WI38 (cell line): ENCODE results near the gene FFAR3.

Experiments
- H3K4me3 ChIP-seq: 2 replicates; pipeline ENCODE4 v1.5.1; 2011; ENCODE audit warnings: low read depth, mild to moderate bottlenecking, control low read depth, low read length
- CTCF ChIP-seq: IDR thresholded peaks from 2 replicates; pipeline ENCODE4 v1.5.1; 2012; ENCODE audit warnings: low read depth, mild to moderate bottlenecking, control low read depth, low read length

The FFAR3 gene

DNA sequence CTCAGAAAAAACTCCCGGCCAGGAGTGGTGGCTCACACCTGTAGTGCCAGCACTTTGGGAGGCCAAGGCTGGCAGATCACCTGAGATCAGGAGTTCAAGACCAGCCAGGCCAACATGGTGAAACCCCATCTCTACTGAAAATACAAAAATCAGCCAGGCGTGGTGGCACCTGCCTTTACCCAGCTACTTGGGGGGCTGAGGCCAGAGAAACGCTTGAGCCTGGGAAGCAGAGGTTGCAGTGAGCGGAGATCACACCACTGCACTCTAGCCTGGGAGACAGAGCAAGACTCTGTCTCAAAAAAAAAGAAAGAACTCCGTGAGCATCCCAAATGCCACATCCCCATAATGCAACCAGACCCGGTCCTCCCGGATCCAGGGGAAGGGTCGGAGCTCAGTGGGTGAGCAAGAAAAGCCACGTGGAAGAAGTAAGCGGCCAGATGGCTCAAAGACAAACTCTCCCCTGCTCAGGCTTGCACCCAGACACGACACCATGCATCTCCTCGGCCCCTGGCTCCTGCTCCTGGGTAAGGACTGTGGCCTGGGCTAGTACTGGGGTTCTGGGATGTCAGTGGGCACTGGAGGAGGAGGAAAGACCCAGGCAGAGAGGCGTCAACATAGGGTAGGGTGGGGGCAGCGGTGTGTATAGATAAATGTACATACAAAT, 26.6 kb upstream of the FFAR3 start:
- TF ChIP-seq CTCF = no peak
- H3K4me3 ChIP-seq = no peak overlapping the region

GRCh38 chr19:35332817-35333216, 25.4 kb upstream of the FFAR3 start:
- H3K4me3 ChIP-seq = no peak overlapping the region
- no peak for TF ChIP-seq CTCF

DNA sequence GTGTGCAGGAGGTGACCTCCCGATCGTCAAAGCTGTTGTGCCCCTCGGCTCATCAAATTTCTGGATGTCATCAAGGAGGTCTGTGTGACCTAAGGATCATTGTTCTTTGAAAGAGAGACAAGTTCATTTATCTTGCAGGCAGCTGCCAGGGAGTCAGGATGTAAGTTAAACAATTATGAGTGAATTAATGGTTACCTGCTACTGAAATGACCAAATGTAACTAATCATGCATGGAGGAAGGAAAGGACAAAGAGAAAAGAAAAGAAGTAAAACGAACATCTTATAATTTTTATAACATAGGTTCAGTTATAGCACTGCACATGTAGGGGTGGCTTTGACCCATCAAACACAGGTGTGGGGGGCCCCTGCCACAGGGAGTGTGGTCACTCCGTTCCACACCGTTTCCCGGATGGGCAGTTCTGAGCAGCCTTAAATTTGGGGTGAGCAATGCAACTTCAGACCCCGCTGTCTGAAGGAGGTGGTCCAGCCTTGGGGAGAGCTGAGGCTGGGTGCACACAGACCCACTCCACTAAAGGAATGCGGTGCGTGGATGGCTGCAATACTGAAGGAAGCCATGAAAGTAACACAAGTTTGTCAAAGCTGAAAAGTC, 24.0 kb upstream of the FFAR3 start:
- no peak overlapping the region for H3K4me3 ChIP-seq
- no peak for TF ChIP-seq CTCF

DNA sequence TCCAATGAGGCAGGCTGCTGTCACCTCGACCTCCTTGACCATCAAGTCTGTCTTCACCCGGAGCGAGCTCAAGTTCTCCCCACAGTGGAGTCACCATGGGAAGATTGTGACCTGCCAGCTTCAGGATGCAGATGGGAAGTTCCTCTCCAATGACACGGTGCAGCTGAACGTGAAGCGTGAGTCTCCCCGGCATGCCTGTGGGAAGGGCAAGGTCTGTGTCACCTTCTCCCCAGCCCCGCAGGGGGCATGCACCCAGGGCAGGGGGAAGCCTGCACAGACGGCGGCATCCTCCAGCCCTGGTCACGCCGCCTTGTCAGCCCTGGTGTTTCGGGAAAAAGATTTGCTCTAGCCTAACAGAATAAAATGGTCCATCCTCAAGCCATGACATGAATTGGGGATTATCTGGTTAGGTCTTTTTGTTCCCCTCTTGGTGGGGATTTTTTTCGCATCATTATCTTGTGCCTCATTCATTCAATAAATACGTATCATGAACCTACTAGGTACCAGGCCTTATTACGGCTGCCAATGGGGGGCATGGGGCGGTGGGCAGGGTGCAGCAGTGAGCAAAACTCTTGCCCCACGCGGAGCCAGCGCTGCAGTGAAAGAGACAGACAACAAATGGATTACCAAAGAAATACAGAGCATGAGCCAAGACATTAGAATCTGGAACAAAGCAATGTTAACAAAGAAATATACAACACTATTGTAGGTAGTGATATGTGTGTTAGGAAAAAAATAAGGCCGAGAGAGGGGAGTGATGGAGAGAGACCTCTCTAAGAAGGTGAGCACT, 21.9 kb upstream of the FFAR3 start:
- TF ChIP-seq CTCF = no peak

DNA sequence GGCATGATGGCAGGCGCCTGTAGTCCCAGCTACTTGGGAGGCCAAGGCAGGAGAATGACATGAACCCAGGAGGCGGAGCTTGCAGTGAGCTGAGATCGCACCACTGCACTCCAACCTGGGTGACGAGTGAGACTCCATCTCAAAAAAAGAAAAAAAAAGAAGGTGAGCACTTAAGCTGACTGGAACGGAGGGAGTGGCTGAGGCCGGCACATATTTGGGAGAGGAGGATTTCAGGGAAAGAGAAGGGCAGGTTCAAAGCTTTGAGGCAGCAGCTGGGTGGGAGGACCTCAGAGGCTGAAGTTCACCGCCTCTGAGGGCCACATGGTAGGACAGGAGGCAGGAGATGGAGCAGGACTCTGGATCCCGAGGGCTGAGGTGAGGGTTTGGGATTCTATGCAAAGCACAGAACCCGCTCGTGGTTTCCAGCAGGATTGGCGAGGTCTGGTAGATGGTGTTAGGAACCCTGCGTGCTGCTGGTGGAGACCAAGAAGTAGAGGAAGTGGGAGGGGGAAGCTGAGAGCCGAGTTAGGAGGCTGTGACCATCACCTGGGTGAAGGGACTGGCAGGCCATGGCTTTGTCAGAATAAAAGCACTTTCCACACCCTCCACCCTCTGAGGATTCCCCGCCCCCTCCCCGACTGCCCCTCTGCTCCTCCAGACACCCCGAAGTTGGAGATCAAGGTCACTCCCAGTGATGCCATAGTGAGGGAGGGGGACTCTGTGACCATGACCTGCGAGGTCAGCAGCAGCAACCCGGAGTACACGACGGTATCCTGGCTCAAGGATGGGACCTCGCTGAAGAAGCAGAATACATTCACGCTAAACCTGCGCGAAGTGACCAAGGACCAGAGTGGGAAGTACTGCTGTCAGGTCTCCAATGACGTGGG, 20.9 kb upstream of the FFAR3 start:
- H3K4me3 ChIP-seq = no peak overlapping the region
- no peak for TF ChIP-seq CTCF

More for the DNA sequence above, 21.9 kb upstream of the FFAR3 start:
- H3K4me3 ChIP-seq = no peak overlapping the region

DNA sequence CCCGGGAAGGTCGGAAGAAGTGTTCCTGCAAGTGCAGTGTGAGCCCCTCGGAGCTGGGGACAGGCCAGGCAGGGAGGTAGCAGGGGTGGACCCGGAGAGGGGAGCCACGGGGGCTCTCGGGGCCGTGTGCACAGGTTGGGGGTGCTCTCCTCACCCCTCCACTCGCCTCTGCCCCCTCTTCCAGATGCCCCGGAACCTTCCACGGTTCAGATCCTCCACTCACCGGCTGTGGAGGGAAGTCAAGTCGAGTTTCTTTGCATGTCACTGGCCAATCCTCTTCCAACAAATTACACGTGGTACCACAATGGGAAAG, 20.3 kb upstream of the FFAR3 start:
- TF ChIP-seq CTCF = no peak
- H3K4me3 ChIP-seq = no peak overlapping the region
